ENCODE results near the gene SAMM50. TPM values are rescaled to one million over a fixed set of nuclear protein-coding genes. Genes with fewer than 3 reads are reported as not detected.
A peak's percentile ranks its signal among the peaks of the same experiment; 100 is the strongest.

Gene SAMM50
- total RNA-seq, 1 donor from 2014 or later = 54.0 TPM

GRCh38 chr22:43917521-43917920, 37.7 kb upstream of the SAMM50 start:
- DNase-seq (ENCODE audit: low read depth, low spot score) = no peak
- no peak for TF ChIP-seq CTCF (conservative IDR thresholded peaks at IDR 0.05)
- Mint-ChIP-seq H3K36me3 (ENCODE audit: low read depth) (no peaks in the 10 kb centered on the region), H3K4me1 (peaks cover 13% of the 10 kb centered on the region), H3K9me3 (peaks cover 2% of the 10 kb centered on the region), H3K27me3 (ENCODE audit: low read depth) (peaks cover 2% of the 10 kb centered on the region), H3K27ac (ENCODE audit: unreplicated experiment) (peak overlapping the region; percentile 57), H3K4me3 (no peak overlapping the region)

GRCh38 chr22:43919106-43919973, 35.9 kb upstream of the SAMM50 start:
- H3K9me3 Mint-ChIP-seq = no peaks in the 10 kb centered on the region
- TF ChIP-seq CTCF (conservative IDR thresholded peaks at IDR 0.05) = no peak

GRCh38 chr22:43921370-43921769, 33.9 kb upstream of the SAMM50 start:
- TF ChIP-seq CTCF (conservative IDR thresholded peaks at IDR 0.05) = no peak
- no peak for DNase-seq (ENCODE audit: low read depth, low spot score)
- Mint-ChIP-seq H3K4me3 (peak overlapping the region; percentile 88), H3K27me3 (ENCODE audit: low read depth) (no peaks in the 10 kb centered on the region), H3K27ac (ENCODE audit: unreplicated experiment) (no peak overlapping the region), H3K4me1 (peaks cover 33% of the 10 kb centered on the region), H3K9me3 (no peaks in the 10 kb centered on the region), H3K36me3 (ENCODE audit: low read depth) (no peaks in the 10 kb centered on the region)

More at GRCh38 chr22:43919106-43919973, 35.9 kb upstream of the SAMM50 start:
- Mint-ChIP-seq H3K4me1 (peaks cover 20% of the 10 kb centered on the region), H3K27me3 (ENCODE audit: low read depth) (peaks cover under 1% of the 10 kb centered on the region), H3K36me3 (ENCODE audit: low read depth) (no peaks in the 10 kb centered on the region), H3K4me3 (no peak overlapping the region), H3K27ac (ENCODE audit: unreplicated experiment) (no peak overlapping the region)
- no peak for DNase-seq (ENCODE audit: low read depth, low spot score)

- no peak overlapping the region for H3K27ac Mint-ChIP-seq (ENCODE audit: unreplicated experiment)
- H3K4me1 Mint-ChIP-seq = peaks cover 36% of the 10 kb centered on the region
- no peaks in the 10 kb centered on the region for H3K9me3 Mint-ChIP-seq
- H3K27me3 Mint-ChIP-seq (ENCODE audit: low read depth) = no peaks in the 10 kb centered on the region
- H3K36me3 Mint-ChIP-seq (ENCODE audit: low read depth) = no peaks in the 10 kb centered on the region
- TF ChIP-seq CTCF (conservative IDR thresholded peaks at IDR 0.05) = no peak
- no peak for DNase-seq (ENCODE audit: low read depth, low spot score)
- peak overlapping the region; percentile 88 for H3K4me3 Mint-ChIP-seq
Observed at GRCh38 chr22:43922123-43922522, 33.1 kb upstream of the SAMM50 start.

- no peaks in the 10 kb centered on the region for H3K27me3 Mint-ChIP-seq (ENCODE audit: low read depth)
- TF ChIP-seq CTCF (conservative IDR thresholded peaks at IDR 0.05) = no peak
- no peak for DNase-seq (ENCODE audit: low read depth, low spot score)
Observed at GRCh38 chr22:43923191-43923590, 32.1 kb upstream of the SAMM50 start.

More at GRCh38 chr22:43923191-43923590, 32.1 kb upstream of the SAMM50 start:
- Mint-ChIP-seq H3K9me3 (no peaks in the 10 kb centered on the region), H3K27ac (ENCODE audit: unreplicated experiment) (peak overlapping the region; percentile 78), H3K4me1 (peaks cover 40% of the 10 kb centered on the region), H3K4me3 (peak overlapping the region; percentile 88), H3K36me3 (ENCODE audit: low read depth) (peaks cover 4% of the 10 kb centered on the region)

Data from neural crest cell (in vitro differentiated cells).